GM18907 (cell line): Measurements from ENCODE around the gene GHITM.
"Not testable (repeated sequence)": the region's sequence is repeated elsewhere in the genome, so short reads cannot be mapped to it uniquely, and the experiment has no call there.

Source experiments
- ATAC-seq: cut with Tn5 transposase; IDR thresholded peaks from one replicate; pipeline ENCODE4 v1.9.1; 2021; ENCODE audit warnings: mild to moderate bottlenecking, moderate library complexity; ENCODE audit not compliant: unreplicated experiment

Gene GHITM, protein sequence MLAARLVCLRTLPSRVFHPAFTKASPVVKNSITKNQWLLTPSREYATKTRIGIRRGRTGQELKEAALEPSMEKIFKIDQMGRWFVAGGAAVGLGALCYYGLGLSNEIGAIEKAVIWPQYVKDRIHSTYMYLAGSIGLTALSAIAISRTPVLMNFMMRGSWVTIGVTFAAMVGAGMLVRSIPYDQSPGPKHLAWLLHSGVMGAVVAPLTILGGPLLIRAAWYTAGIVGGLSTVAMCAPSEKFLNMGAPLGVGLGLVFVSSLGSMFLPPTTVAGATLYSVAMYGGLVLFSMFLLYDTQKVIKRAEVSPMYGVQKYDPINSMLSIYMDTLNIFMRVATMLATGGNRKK

DNA sequence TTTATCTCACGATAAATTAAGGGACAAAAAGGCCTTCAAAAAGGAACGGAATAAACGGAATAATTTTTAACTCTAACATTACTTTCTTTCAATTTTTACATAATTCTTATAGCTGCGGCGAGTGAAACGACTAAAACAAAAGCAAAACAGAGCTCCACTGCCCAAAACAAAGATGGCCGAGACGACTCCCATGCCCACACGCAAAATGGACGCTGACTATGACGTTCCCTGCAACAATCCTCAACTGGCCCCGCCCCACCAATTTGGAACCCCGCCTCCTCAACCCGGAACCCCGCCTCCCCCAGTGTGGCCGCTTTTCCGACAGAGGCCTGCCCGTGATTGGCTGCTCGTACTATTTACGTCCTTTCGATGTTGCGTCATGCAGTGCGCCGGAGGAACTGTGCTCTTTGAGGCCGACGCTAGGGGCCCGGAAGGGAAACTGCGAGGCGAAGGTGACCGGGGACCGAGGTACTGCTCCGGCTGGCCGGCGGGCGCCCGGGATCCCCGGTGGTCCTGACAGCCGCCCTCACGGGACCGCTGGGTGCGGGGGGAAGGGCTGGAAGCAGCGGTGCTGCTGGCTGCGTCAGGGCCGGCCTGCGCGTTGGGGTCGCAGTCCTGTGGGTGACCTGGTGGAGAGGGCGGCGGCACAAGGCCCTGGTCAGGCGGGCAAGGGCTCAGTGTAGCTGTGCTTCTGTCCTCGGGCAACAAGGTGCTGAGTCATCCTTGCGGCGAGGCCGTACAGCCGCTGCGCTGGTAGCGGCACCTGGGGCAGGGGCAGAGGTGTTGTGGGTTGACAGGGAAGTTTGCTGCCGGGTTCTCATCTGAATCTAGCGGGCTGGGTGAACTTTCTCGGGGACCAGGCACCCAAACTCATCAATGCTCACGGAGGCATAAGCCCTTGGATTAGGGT, at the start of gene GHITM:
TSS of gene GHITM (plus strand) at position 384 of the 910 bp plus-strand sequence. CDS start 1,992 bp downstream, outside the sequence.
- peak; percentile 99 for ATAC-seq

DNA sequence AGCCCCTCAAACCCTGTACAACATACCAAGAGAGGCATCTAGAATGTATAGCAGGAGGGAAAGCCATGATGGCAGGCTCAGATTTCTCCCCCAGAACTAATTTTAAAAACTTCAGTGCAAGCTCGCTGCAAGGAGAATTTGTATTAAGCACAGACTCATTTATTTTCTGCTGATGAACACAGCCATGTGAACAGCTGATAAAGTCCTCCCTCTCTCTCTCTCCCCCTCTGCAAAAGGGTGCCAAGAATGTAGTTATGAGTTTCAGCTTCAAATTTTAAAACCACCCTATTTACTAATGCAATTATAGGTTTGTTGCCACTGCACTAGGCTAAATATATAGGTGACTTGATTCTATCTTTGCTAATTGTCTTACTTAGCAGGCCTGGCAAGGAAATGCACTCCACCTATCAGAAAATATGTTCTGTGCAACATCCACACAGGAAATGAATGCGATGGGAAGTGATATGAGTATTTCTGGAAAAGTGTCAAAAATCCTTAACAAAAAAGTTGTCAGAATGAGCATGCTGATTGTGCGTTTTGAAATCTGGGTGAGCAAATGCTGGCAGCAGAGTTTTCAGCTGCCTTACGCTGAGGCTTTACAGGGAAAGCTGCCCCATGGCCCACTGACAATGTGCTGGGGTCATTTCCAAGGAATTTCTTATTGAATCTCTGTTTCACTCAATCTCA, 43.4 kb upstream of the GHITM start:
- no peak for ATAC-seq

DNA sequence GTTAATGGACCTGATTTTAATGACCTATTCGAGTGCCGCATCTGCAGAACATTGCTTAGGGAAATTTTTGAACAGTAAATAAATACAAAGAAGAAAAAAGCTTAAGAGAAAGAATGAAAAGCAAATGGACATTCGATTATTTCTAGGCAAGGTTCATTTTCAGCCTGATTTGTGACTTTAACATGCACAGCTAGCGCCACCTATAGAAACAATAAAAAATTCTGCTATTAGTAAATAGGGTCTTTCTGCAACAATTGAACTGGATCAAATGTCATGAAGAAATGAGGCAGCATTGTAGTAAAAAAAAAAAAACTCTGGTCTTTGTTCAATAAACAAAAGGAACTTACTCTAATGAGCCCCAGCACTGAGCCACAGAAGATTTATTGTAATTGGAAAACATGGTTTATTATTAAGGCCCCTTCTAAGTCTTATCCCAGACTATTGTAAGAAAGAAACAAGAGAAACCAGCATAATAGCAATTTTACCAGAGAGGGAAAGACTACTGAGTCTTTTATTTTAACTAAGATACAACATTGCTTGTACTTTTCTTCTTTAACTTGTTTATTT, 41.4 kb upstream of the GHITM start:
- ATAC-seq = no peak

DNA sequence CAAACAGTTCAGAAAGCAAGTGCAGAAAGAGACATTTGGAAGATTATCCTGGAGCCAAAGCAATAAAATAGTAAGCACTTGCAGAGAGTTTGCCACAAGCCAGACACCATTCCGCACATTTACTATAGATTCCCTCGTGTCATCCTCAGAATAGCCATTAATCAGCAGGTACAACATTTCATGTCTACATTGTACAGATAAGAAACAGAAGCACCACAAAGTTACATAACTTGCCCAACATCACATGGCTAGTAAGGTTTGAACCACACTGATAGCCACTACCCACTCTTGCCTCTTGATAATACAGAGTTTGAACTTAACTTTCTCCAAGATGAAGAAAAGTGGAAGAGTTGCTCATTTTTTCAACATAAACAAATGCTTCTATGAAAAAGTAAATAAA, 40.6 kb upstream of the GHITM start:
- no peak for ATAC-seq

DNA sequence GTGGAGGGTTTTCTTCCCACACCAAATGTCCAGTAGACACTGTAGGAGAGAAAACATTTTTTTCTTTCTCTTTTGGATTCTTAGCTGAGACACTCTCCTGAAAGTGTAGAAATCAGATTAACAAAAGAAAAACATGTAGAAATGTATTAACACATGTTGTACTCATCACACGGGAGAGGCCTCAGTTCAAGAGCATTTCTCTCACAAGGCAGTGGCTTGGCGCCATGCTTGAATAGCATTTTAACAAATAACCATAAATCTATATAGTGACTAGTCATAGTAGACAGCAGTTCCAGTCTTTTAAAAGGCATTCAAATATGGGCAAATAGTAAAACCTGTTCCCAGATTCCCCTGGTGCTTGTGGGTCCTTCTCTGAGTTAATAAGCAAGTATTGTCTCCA, 38.3 kb upstream of the GHITM start:
- ATAC-seq = no peak

DNA sequence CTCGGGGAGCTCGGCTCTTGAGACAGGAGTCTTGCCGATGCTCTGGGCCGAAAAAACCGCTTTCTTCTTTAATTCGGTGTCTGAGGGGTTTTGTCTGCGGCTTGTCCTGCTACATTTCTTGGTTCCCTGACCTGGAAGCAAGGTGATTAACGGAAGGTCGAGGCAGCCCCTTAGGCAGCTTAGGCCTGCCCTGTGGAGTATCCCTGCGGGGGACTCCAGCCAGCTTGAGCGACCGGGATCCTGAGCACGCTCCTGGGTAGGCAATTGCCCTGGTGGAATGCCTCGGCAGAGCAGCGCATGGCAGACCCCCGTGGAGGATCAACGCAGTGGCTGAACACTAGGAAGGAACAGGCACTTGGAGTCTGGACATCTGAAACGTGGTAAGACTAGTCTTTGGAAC, 30.5 kb upstream of the GHITM start:
- no peak for ATAC-seq

DNA sequence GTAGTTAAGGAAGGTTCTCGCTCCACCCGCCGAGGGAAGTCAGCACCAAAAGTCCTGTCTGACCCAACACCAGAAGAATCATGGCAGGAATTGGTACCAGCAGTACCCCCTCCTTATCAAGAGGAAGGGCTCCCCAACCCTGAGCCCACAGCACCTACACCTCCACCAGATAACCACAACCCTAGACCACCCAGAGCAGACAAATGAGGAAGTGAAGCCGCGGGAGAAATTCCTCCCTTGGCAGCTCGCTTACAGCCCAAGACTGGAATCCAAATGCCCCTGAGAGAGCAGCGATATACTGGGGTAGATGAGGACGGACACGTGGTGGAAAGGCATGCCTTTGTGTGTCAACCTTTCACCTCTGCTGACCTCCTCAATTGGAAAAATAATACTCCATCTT, 29.5 kb upstream of the GHITM start:
- not testable (repeated sequence) for ATAC-seq

DNA sequence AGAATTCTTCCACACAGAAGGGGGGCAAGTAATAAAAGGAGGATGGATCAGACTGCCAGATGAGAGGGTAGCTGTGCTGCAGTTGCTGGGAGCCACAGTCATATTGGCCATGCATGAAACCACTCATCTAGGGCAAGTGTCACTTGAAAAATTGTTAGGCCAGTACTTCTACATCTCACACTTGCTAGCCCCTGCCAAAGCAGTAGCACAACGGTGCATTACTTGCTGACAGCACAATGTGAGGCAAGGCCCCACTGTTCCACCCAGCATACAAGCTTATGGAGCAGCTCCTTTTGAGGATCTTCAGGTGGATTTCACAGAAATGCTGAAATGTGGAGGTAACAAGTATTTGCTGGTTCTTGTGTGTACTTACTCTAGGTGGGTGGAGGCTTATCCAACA, 25.8 kb upstream of the GHITM start:
- ATAC-seq = not testable (repeated sequence)

DNA sequence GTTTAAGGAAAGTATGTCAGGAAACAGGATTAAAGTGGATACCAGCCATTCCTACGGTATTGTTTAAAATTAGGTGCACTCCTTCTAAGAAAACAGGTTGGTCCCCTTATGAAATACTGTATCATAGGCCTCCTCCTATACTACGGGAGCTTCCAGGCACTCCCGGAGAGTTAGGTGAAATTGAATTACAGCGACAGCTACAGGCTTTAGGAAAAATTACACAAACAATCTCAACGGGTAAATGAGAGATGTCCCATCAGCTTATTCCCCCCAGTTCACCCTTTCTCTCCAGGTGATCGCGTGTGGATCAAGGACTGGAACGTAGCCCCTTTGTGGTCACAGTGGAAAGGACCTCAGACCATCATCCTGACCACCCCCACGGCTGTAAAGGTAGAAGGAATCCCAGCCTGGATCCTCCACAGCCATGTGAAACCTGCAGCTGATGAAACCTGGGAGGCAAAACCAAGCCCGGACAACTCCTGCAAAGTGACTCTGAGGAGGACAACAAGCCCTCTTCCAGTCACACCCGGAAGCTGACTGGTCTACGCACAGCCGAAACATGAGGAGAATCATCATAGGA, 25.1 kb upstream of the GHITM start:
- no peak for ATAC-seq

DNA sequence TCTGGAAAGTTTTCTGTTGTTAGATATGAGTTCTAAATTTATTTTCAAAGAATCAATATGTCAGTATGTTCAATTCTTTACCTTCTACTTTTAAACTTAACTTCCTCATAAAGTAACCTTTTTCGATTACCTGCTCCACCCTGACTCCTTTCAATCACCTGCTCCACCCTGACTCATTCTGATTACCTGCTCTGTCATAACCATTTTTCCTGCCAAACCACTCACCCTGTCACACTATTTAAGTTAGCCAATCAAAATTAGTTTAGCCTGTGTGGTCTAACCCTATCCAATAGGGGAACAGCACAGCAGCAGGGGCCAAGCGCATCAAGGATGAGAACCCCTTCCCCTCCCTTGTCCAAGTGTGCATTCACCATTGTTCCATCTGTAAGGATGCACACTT, 22.1 kb upstream of the GHITM start:
- not testable (repeated sequence) for ATAC-seq

DNA sequence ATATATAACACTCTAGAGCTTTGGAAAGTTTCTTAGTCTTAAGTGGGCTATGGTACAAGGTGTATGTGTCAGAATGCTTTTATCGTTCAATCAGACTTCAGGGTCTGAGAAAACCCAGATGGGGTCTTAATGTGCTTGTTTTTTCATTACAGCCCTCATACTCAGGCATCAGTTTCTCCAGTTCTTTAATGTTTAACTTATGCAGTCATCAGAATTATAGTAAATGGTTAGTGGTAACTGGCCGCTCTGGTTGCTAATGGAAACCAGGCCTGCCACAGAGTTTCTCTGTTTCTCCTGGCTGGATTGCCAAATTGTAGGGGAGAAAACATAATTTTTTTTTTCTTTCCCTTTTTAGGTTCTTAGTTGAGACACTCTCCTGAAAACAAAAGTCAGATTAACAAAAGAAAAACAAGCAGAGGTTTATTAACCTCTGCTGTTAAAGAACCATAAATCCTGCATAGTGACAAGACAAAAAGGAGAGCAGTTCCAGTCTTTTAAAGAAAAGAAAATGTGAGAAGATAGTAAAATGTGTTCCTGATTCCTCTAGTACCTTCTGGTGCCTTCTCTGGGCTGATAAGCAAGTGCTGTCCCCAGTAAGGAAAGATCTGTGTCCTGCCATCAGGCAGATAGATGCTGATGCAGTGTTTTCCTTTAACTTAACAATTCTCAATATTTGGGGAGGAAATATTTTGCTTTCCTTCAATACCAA, 21.5 kb upstream of the GHITM start:
- ATAC-seq = peak; percentile 56

DNA sequence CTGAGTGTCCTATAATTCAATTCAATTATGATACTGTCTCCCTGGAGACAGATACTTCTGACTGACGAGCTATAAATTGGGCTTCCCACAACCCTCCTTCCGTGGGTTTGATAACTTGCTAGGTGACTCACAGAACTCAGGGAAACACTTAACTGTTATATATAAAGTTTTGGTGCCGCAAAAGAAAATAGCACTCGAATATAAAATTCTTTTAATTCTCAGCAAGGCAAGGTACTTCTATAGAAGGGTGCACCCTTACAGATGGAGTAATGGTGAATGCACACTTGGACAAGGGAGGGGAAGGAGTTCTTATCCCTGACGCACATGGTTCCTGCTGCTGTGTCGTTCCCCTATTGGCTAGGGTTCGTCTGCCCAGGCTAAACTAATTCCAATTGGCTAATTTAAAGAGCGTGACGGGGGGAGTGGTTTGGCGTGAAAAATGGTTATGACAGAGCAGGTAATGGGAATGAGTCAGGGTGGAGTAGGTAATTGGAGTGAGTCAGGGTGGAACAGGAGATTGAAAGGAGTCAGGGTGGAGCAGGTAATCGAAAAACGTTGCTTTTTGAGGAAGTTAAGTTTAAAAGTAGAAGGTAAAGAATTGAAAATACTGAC, 20.8 kb upstream of the GHITM start:
- ATAC-seq = no peak

DNA sequence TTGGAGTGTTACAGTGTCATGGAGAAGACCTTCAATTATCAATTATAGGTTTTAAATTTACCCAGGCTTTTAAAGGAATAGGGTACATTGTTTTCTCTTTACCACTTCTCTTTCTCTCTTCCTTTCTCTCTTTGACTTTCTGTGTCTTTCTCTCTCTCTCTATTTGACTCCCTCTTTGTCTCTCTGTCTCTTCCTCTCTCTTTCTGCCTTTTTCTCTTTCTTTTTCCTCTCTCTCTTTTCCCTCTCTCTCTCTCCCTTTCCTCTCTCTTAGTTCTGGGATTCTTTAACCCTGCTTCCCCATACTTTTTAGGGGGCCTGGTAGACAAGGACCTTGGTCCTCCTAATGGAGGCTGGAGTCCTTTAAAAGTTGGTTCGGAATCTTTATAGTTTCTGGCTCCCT, 15.9 kb upstream of the GHITM start:
- no peak for ATAC-seq

DNA sequence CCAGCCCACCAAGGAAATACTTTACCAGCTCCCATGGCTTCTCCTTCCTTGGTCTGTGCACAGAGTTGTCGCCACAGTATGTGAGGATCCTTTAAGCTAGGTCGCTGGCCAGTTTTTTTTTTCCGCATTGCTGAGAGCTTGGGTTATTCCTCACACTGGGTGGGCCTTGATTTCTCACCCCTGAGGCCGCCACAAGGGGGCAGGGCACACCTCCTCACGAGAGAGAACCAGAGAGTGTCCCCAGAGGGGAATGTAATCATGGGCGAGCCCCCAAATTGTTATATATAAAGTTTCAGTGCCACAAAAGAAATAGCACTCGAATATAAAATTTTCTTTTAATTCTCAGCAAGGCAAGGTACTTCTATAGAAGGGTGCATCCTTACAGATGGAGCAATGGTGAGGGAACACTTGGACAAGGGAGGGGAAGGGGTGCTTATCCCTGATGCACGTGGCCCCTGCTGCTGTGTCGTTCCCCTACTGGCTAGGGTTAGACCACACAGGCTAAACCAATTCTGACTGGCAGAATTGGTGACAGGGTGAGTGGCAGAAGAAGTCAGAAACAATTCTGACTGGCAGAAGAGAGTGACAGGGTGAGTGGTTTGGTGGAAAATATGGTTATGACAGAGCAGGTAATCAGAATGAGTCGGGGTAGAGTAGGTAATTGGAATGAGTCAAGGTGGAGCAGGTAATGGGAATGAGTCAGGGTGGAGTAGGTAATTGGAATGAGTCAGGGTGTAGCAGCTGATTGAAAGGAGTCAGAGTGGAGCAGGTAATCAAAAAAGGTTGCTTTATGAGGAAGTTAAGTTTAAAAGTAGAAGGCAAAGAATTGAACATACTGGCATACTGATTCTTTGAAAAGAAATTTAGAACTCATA, 13.2 kb upstream of the GHITM start:
- ATAC-seq = not testable (repeated sequence)

DNA sequence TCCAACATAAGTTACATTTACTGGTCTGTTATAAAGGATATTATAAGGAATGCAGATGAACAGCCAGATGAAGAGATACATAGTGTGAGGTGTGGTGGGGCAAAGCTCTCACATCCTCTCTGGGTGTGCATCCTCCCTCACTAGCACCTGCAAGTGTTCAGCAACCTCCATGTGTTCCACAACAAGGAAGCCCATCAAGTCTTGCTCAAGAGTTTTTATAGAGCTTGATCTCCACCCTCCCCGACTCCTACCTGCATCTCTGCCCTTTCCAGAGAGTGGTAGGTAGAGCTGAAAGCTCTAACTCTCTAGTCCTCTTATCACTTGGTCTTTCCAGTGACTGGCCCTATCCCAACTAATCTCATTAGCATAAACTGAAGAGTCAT, 12.5 kb upstream of the GHITM start:
- no peak for ATAC-seq

DNA sequence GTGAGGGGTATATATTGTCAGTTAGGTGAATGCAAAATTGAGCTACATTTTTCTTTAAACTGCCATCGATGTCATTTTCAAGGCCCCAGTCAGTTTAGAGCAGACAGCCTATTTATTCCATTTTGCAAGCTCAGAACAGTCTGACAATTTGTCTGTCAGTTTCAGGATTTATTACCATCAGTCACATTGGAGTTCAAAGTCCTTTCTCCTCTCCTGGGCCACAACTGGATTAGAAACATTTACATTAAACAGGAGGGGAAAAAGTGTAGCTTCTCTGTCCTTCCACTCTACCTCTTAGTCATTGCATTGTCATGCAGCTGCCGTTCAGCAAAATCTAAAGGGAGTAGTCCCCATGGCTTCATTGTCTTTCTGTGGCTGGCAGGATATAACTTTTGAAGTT, 3.5 kb upstream of the GHITM start:
- no peak for ATAC-seq

DNA sequence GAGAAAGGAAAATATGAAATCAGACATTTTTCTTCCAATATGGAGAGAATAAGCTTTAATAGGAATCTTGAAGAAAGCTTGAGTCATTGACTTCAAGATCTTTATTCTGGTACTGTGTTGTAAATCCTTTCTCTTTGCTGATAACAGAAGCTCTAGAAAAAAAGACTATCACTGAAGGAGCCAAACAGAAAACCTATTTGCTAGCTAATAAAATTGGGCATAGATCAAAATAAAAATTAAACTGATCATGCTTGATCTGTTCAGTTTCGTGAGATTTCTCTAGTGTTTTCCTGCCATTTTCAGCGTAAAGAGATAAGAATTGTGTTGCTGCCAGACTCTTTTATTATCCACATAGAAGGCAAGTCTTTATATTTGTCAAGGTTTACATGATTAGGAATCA, 1.5 kb upstream of the GHITM start:
- ATAC-seq = no peak

DNA sequence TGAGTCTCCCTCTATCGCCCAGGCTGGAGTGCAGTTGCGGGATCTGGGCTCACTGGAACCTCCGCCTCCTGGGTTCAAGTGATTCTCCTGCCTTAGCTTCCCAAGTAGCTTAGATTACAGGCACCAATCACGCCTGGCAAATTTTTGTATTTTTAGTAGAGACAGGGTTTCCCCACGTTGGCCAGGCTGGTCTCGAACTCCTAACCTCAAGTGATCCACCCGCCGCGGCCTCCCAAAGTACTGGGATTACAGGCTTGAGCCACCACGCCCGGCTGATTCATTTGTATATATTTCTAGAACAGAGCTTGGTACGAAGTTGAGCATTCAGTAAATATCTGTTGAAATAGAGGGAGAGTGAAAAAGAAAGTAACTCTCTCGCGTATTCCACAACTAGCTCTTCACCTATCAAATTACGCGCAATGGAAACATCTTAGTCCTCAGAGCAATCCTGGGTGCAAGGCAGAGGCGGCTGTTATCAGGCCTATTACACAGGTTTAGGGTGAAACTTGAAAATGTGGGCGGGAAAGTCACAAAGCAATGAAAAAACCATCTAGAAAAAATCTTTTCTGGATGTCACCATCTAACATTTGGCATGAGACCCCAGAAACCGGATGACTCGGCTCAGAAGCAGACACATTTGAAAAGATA, 707 bp upstream of the GHITM start:
- ATAC-seq = peak; percentile 0
